Measurements from ENCODE around the gene MLIP. TPM values are rescaled to one million over a fixed set of nuclear protein-coding genes. Genes with fewer than 3 reads are reported as not detected.

MLIP gene
- total RNA-seq, 2 experiments from 2014 or later: not detected

DNA sequence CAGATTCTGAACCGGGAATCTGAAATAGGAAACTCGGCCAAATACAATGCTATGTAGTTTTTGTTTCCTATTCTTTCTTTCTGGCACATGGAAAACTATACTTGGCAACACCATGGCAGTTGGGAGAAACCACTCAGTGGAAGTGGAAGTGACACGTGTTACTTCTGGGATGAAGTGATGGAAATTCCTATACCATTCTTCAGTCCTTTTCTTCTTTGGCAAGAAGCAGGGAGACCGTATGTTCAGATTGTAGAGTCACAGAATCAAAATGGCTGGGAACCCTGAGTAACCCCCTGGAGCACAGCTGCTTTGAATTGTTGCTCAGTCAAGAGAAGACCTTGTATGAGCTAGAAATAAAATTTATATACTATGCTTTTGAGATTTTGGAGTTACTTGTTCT is 178.2 kb downstream of the MLIP start:
- no peak overlapping the region for H3K4me3 Mint-ChIP-seq
- H3K27me3 Mint-ChIP-seq: no peaks in the 10 kb centered on the region
- no peaks in the 10 kb centered on the region for H3K36me3 Mint-ChIP-seq
- peaks cover 3% of the 10 kb centered on the region for H3K9me3 Mint-ChIP-seq
- H3K27ac Mint-ChIP-seq: no peak overlapping the region
- DNase-seq: no peak
- H3K4me1 Mint-ChIP-seq: peaks cover 9% of the 10 kb centered on the region

DNA sequence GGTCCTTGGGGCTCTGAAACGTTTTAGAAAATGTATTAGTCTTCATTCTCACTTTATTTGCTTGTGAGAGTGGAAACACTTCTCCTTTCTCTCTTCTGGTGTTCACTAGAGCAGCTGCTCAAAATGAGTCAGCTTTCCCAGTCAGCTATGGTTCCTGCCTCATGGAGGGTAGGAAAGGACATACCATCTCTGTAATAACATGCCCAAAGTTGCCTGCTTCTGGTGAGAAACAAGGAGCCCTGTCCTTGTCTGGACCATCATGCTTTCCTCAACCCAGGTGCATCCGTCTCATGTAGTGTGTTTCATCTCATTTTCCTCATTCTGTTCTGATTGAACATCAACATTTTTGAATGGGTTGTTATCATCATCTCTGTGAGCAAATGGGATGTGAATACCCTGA is 179.9 kb downstream of the MLIP start:
- Mint-ChIP-seq H3K4me1 (peaks cover 9% of the 10 kb centered on the region), H3K27ac (peak overlapping the region; percentile 50), H3K9me3 (peaks cover 6% of the 10 kb centered on the region), H3K4me3 (no peak overlapping the region), H3K27me3 (no peaks in the 10 kb centered on the region), H3K36me3 (no peaks in the 10 kb centered on the region)
- DNase-seq: no peak

DNA sequence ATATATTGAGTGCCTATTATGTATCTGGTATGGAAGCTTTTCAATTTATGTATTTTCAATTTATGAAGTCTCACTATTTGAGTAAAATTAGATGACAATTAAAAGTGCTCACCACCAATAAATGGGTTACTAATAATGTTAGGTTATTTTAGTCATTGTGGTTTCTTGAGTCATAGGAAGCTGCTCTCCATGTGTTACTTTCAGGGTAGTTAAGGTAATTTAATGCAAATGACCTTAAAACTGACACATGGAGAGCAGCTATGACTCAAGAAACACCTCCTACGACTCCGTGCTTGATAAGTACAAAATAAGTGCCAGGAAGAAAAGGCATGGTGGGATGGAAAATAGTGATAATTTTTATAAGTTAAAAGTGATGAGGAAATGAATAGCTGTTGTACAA is 180.5 kb downstream of the MLIP start:
- Mint-ChIP-seq H3K27me3 (no peaks in the 10 kb centered on the region), H3K4me3 (no peak overlapping the region), H3K27ac (no peak overlapping the region), H3K9me3 (peaks cover 6% of the 10 kb centered on the region), H3K36me3 (no peaks in the 10 kb centered on the region), H3K4me1 (peaks cover 9% of the 10 kb centered on the region)
- no peak for DNase-seq

DNA sequence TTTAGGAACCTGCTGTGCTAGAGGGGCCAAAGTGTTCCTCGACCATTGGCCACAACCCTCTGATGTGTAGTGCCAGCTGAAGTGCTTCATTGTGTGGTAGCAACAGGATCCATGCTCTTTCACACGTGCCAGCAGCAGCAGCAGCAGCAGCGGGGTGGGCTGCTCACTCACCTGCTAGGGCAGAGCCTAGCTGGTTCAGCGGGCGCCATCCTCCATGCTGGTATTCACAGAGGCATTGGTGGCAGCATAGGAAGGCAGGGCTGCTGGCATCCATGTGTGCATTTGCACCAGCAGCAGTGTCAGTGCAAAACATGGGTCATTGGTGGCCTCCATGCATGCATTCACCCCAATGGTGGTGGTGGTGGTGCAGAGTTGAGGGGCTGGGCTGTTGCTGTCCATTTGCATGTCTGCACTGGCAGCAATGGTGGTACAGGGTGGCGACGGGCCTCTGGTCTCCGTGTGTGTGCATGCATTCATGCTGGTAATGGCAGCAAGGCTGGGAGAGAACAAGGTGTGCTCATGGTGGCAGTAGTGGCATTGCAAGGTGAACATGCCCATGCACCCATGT is 183.8 kb downstream of the MLIP start:
- H3K36me3 Mint-ChIP-seq: no peaks in the 10 kb centered on the region
- H3K4me3 Mint-ChIP-seq: no peak overlapping the region
- H3K27me3 Mint-ChIP-seq: no peaks in the 10 kb centered on the region
- peaks cover 9% of the 10 kb centered on the region for H3K4me1 Mint-ChIP-seq
- H3K27ac Mint-ChIP-seq: no peak overlapping the region
- no peak for DNase-seq
- peaks cover 4% of the 10 kb centered on the region for H3K9me3 Mint-ChIP-seq

DNA sequence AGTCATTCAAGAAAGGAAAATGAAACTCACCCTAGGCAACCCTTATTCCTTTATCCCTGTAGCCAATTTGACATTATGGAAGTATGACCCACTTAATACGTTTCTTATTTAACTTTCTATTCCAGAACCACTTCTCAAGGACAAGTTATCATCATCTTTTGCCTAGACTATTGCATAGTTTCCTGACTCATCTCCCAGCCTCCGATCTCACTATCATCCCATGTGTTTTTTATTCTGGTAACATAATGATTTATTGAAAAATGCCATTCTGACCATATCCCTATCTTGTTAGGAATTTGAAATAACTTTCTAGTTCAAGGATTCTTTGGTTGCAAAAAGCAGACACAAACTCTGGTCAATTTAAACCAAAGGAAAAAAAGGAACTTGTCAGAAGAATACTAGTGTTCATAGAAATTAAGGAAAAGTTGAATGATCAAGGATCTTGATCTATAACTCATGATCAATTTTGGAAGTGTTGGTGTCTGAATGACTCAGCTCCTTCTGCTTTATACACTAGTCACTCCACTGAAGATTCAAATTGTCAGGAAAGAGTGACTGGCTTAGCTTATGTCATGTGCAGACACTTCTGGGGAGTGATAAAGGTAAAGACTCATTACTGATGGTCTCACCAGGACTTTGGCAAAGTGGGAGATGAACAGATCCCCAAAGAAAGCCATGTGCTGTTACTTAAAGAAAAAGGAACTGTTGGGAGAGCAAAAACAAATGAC is 188.5 kb downstream of the MLIP start:
- Mint-ChIP-seq H3K4me3 (no peak overlapping the region), H3K27me3 (no peaks in the 10 kb centered on the region), H3K4me1 (no peaks in the 10 kb centered on the region), H3K36me3 (no peaks in the 10 kb centered on the region), H3K9me3 (peaks cover 5% of the 10 kb centered on the region), H3K27ac (no peak overlapping the region)
- no peak for DNase-seq

DNA sequence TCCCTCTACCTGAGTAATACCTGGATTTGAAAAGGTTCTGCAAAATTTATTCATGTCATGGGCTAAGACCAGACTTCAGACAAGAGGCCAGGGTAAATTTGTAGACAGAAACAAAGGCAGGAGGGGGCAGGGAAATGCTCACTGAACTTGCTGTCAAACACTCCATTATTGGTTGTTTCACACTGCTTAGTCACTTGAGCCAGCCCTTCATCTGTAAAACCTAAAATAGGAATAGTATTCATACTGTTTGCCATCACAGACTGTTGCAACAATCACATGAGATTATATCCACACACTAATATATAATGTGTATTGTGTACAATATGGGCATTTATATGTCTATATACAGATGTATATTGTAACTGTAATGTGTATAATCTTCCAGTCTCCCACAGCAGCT is 190.5 kb downstream of the MLIP start:
- Mint-ChIP-seq H3K36me3 (no peaks in the 10 kb centered on the region), H3K4me3 (no peak overlapping the region), H3K4me1 (no peaks in the 10 kb centered on the region), H3K27ac (no peak overlapping the region), H3K27me3 (no peaks in the 10 kb centered on the region), H3K9me3 (peaks cover 2% of the 10 kb centered on the region)
- DNase-seq: no peak

DNA sequence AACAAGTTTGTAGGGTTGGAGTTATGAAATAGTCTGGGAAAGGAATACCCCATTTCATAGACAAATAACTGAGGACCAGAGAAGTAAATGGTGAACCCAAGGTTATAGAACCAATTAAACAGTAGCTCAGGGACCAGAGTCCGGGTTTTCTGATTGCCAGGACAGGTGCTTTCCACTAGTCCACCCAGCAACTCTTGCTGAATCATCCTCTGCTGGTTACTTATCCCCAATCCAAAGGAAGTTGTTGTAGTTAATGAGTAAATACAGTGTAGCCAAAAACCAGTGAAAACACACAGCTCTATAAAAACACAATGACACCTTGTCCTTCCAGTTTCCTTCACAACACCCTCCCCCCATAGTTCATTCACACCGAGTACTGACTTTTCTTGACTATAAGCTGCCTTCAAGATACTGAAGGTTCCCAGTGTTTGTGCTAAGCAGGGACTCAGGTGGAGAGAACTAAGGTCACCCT is 196.2 kb downstream of the MLIP start:
- Mint-ChIP-seq H3K27me3 (no peaks in the 10 kb centered on the region), H3K4me3 (no peak overlapping the region), H3K9me3 (peaks cover 9% of the 10 kb centered on the region), H3K27ac (no peak overlapping the region), H3K4me1 (no peaks in the 10 kb centered on the region), H3K36me3 (no peaks in the 10 kb centered on the region)
- DNase-seq: no peak

DNA sequence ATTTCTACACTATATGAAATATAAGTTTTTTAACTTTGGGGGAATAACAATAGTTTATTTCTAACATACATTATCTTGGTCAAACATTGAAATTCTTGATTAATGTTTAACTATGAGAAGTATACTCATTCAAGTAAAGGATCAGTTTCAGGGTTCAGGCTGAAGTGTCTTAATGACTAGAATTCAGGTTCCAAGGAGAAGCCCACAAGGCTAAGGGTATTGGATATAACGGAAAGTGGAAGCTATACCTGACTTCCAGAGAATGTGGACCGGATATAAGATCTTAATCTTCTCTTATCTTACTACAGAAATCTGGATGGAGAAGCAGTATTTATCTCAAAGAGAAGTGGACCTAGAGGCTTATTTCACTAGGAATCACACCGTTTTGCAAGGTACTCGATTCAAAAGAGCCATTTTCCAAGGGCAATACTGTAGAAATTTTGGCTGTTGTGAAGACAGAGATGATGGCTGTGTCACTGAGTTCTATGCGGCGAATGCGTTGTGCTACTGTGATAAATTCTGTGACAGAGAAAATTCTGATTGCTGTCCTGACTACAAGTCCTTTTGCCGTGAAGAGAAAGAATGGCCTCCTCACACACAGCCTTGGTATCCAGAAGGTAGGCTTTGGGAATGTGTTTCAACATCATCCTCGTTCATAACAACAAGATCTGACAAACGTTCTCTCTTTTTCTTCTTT is 197.2 kb downstream of the MLIP start, which contains the start of gene TINAG:
TSS of gene TINAG (plus strand) at position 153 of the 697 bp plus-strand sequence. CDS start at position 263, 110 bp downstream.
- H3K27me3 Mint-ChIP-seq: no peaks in the 10 kb centered on the region
- no peaks in the 10 kb centered on the region for H3K4me1 Mint-ChIP-seq
- no peak within 1 kb of the TSS for H3K4me3 Mint-ChIP-seq
- peaks cover 9% of the 10 kb centered on the region for H3K9me3 Mint-ChIP-seq
- H3K36me3 Mint-ChIP-seq: no peaks in the 10 kb centered on the region
- no peak within 1 kb of the TSS for H3K27ac Mint-ChIP-seq
- no peak for DNase-seq

DNA sequence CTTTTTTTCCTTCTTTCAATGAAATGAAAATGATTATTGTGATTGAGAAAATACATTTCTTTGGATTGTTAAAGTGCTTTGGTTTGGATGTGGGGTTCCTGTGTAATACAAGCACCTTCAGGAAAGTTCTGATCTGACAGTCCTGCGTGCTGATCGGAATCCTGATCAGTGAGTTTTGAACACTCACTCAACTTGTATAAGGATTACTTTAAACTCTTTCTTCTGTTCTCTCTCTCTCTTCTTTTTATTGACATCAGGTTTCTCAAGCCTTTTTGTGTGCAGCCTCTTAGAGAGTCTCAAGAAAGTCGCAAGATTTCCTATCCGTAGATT is 197.7 kb downstream of the MLIP start:
- DNase-seq: no peak
- Mint-ChIP-seq H3K9me3 (peaks cover 9% of the 10 kb centered on the region), H3K27me3 (no peaks in the 10 kb centered on the region), H3K36me3 (no peaks in the 10 kb centered on the region), H3K27ac (no peak overlapping the region), H3K4me3 (no peak overlapping the region), H3K4me1 (no peaks in the 10 kb centered on the region)

DNA sequence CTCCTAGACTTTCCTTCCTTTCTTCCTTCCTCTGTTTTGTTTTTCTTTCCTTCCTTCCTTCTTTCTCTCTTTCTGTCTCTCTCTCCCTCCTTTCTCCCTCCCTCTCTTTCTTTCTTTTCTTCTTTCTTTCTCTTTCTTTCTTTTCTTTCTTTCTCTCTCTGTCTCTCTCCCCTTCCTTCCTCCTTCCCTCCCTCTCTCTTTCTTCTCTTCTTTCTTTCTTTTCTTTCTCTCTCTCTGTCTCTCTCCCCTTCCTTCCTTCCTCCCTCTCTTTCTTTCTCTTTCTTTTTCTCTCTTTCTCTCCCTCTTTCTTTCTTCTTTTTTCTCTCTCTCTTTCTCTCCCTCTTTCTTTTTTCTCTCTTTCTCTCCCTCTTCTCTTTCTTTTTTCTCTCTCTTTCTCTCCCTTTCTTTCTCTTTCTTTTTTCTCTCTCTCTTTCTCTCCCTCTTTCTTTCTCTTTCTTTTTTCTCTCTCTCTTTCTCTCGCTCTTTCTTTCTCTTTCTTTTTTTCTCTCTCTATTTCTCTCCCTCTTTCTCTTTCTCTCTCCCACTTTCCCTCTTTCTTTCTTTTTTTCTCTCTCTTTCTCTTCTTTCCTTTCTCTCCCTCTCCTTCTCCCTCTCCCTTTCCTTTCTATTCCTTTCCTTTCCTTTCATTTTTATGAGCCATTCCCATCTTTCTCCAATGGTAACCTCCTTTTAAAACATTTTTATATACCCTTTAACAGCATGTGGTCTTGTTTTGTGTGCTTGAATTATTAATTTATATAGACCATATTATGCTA is 199.3 kb downstream of the MLIP start:
- no peak for DNase-seq
- Mint-ChIP-seq H3K27me3 (no peaks in the 10 kb centered on the region), H3K9me3 (peaks cover 9% of the 10 kb centered on the region), H3K36me3 (no peaks in the 10 kb centered on the region), H3K4me1 (no peaks in the 10 kb centered on the region), H3K27ac (no peak overlapping the region), H3K4me3 (no peak overlapping the region)

DNA sequence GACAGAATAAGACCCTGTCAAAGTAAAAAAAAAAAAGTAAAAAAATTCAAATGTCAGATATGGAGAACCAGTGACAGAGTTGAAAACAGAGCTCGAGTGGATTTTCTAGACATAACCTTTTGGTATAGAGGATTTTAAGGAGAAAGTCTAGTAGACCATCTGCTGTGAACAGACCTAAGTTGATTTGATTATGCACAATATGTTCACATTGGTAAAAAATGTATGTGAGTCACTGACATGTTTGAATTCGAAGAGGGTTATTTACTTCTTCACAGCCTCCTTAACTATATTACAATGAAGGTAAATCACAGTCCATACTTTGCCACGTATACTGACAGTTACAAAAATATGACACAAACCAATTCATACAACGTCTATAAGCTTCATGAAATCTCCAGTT is 204.4 kb downstream of the MLIP start:
- Mint-ChIP-seq H3K27ac (no peak overlapping the region), H3K36me3 (no peaks in the 10 kb centered on the region), H3K4me3 (no peak overlapping the region), H3K27me3 (no peaks in the 10 kb centered on the region), H3K9me3 (peaks cover 6% of the 10 kb centered on the region), H3K4me1 (no peaks in the 10 kb centered on the region)
- no peak for DNase-seq

Other genes with a start within 250 kb of the MLIP start
- gene TINAG, start 197.0 kb downstream of the MLIP start, total RNA-seq: not detected

Data from activated naive CD8-positive, alpha-beta T cell treated with anti-CD3 and anti-CD28 coated beads for 36 hours (primary cell).